GM23338 (cell line): ENCODE measurements around the gene YWHAH. TPM values are rescaled to one million over a fixed set of nuclear protein-coding genes. Genes with fewer than 3 reads are reported as not detected.

ENCODE experiments used
- ATAC-seq: fragments of 200-7000 bp; cut with Tn5 transposase; 3 replicates; pipeline ENCODE4 v1.9.1; 2020
- DNase-seq: peaks from one replicate; pipeline ENCODE4 v3.0.0-alpha.2; 2015; ENCODE audit warnings: low spot score
- H2AFZ ChIP-seq: fragments of 200-600 bp; sonication (generic); 2 replicates; pipeline ENCODE4 v1.8.0; 2016; ENCODE audit warnings: antibody characterized with exemption, mild to moderate bottlenecking, moderate library complexity
- H3F3A ChIP-seq: fragments of 200-600 bp; sonication (generic); replicated peaks from 2 replicates; pipeline ENCODE4 v1.8.0; 2017; ENCODE audit warnings: antibody characterized with exemption, mixed run types, low read depth
- H3K27ac ChIP-seq: fragments of 200-600 bp; sonication (generic); 2 replicates; pipeline ENCODE4 v1.6.1; 2016; ENCODE audit warnings: low read depth
- H3K27me3 ChIP-seq: fragments of 200-600 bp; sonication (generic); 2 replicates; pipeline ENCODE4 v1.8.0; 2016; ENCODE audit warnings: mild to moderate bottlenecking, mixed run types, moderate library complexity; ENCODE audit not compliant: insufficient read depth
- H3K36me3 ChIP-seq: fragments of 200-600 bp; sonication (generic); 2 replicates; pipeline ENCODE4 v1.8.0; 2016; ENCODE audit warnings: mild to moderate bottlenecking; ENCODE audit not compliant: insufficient read depth
- H3K4me1 ChIP-seq: fragments of 200-600 bp; sonication (generic); 2 replicates; pipeline ENCODE4 v1.8.0; 2016; ENCODE audit warnings: mild to moderate bottlenecking, moderate library complexity; ENCODE audit not compliant: insufficient read depth
- H3K4me2 ChIP-seq: fragments of 200-600 bp; sonication (generic); 2 replicates; pipeline ENCODE4 v1.7.1; 2017; ENCODE audit warnings: mixed run types
- H3K4me3 ChIP-seq: fragments of 200-600 bp; sonication (generic); 2 replicates; pipeline ENCODE4 v1.6.1; 2016; ENCODE audit warnings: mixed run types
- H3K79me2 ChIP-seq: fragments of 200-600 bp; sonication (generic); replicated peaks from 2 replicates; pipeline ENCODE4 v1.8.0; 2017; ENCODE audit warnings: mild to moderate bottlenecking; ENCODE audit not compliant: insufficient read depth
- H3K9me2 ChIP-seq: fragments of 200-600 bp; sonication (generic); 2 replicates; pipeline ENCODE4 v1.8.0; 2017; ENCODE audit not compliant: insufficient read depth
- H4K20me1 ChIP-seq: fragments of 200-600 bp; sonication (generic); replicated peaks from 2 replicates; pipeline ENCODE4 v1.8.0; 2017; ENCODE audit warnings: mild to moderate bottlenecking; ENCODE audit not compliant: insufficient read depth
- H3K27ac Mint-ChIP-seq: 2 replicates; pipeline ENCODE4 v1.8.0; 2020; ENCODE audit warnings: inconsistent platforms, mild to moderate bottlenecking, moderate library complexity, mixed read lengths
- H3K27me3 Mint-ChIP-seq: 3 replicates; pipeline ENCODE4 v1.8.0; 2022; ENCODE audit warnings: low read depth, mild to moderate bottlenecking, moderate library complexity, mixed read lengths, inconsistent platforms; ENCODE audit not compliant: insufficient read depth, poor library complexity
- H3K36me3 Mint-ChIP-seq: 3 replicates; pipeline ENCODE4 v1.8.0; 2021; ENCODE audit warnings: low read depth, mild to moderate bottlenecking, inconsistent platforms, moderate library complexity, mixed read lengths
- H3K4me1 Mint-ChIP-seq: 3 replicates; pipeline ENCODE4 v1.8.0; 2020; ENCODE audit warnings: mild to moderate bottlenecking, inconsistent platforms, mixed read lengths
- H3K4me3 Mint-ChIP-seq: 3 replicates; pipeline ENCODE4 v1.8.0; 2021; ENCODE audit warnings: moderate library complexity, mild to moderate bottlenecking, inconsistent platforms, mixed read lengths
- H3K9me3 Mint-ChIP-seq: 3 replicates; pipeline ENCODE4 v1.8.0; 2020; ENCODE audit warnings: moderate library complexity, mild to moderate bottlenecking, inconsistent platforms, mixed read lengths
- CREB1 ChIP-seq: fragments of 250-450 bp; sonication (Bioruptor Pico); IDR thresholded peaks from 2 replicates; pipeline ENCODE4 v1.5.0; 2020; ENCODE audit warnings: low read depth, mild to moderate bottlenecking, moderate library complexity
- CTCF ChIP-seq, 2 experiments: fragments of 200-600 bp in 1 of 2; sonication (generic) in 1 of 2; conservative IDR thresholded peaks; 2 replicates each; pipeline versions ENCODE4 v1.5.1 to v1.6.1; 2016 to 2017; ENCODE audit warnings: antibody characterized with exemption in 2 of 2, low read depth in 2 of 2, mild to moderate bottlenecking in 2 of 2, moderate library complexity in 1 of 2
- ETS1 ChIP-seq: IDR thresholded peaks from 2 replicates; pipeline ENCODE4 v1.6.1; 2016; ENCODE audit warnings: antibody characterized with exemption
- EZH2 ChIP-seq: fragments of 200-600 bp; sonication (generic); IDR thresholded peaks from one replicate; pipeline ENCODE4 v1.8.0; 2017; ENCODE audit warnings: antibody characterized with exemption, mild to moderate bottlenecking, low read depth; ENCODE audit not compliant: unreplicated experiment
- EZH2phosphoT487 ChIP-seq: fragments of 200-600 bp; sonication (generic); IDR thresholded peaks from one replicate; pipeline ENCODE4 v1.8.1; 2018; ENCODE audit warnings: antibody characterized with exemption; ENCODE audit not compliant: unreplicated experiment
- POLR2AphosphoS5 ChIP-seq: IDR thresholded peaks from 2 replicates; pipeline ENCODE4 v1.6.1; 2016; ENCODE audit warnings: antibody characterized with exemption, low read depth
- REST ChIP-seq: IDR thresholded peaks from one replicate; pipeline ENCODE4 v1.6.1; 2018; ENCODE audit warnings: antibody characterized with exemption; ENCODE audit not compliant: unreplicated experiment
- ZNF114 ChIP-seq: fragments of 250-450 bp; sonication (Bioruptor Pico); IDR thresholded peaks from 2 replicates; pipeline ENCODE4 v1.5.0; 2020; ENCODE audit warnings: mild to moderate bottlenecking, moderate library complexity
- polyA plus RNA-seq: library from polyadenylated mRNA; unstranded; fragments of >200 nt; fragmentation: Nextera tagmentation; extraction: Ambion mirVana; gene quantifications from 2 replicates; pipeline ENCODE4 v1.2.1, GENCODE V29; 2016
- total RNA-seq: library from RNA; depleted of rRNA; stranded (reverse); fragments of >200 nt; shearing (Covaris generic); gene quantifications from 2 replicates; pipeline ENCODE4 v1.2.3, GENCODE V29; 2014

Gene YWHAH
- total and polyA plus RNA-seq, 2 experiments from 2014 or later, result 277 to 283 TPM

- TF ChIP-seq POLR2AphosphoS5 (no peak), EZH2 (no peak)
Observed at GRCh38 chr22:31904651-31905050, 39.7 kb upstream of the YWHAH start (continued).

- no peaks in the 10 kb centered on the region for H3K9me3 Mint-ChIP-seq
- Histone ChIP-seq H3K36me3 (no peaks in the 10 kb centered on the region), H3K79me2 (no peaks in the 10 kb centered on the region), H2AFZ (no peak overlapping the region), H3K27ac (no peak overlapping the region), H3K27me3 (no peaks in the 10 kb centered on the region), H3F3A (no peaks in the 10 kb centered on the region), H3K4me3 (no peak overlapping the region), H3K4me1 (no peaks in the 10 kb centered on the region), H3K9me2 (no peaks in the 10 kb centered on the region), H3K4me2 (no peak overlapping the region), H4K20me1 (no peaks in the 10 kb centered on the region)
- no peaks in the 10 kb centered on the region for H3K4me1 Mint-ChIP-seq
- no peak for TF ChIP-seq CREB1 (CRISPR knock-in tag)
- TF ChIP-seq CTCF (conservative IDR thresholded peaks at IDR 0.05; ENCODE audit: low read depth in 2 of 2), result no peak
- no peak for TF ChIP-seq ETS1
- no peak for TF ChIP-seq ZNF114
- TF ChIP-seq EZH2phosphoT487, result no peak
- no peak for TF ChIP-seq REST
- no peak for TF ChIP-seq EZH2
- TF ChIP-seq POLR2AphosphoS5, result no peak
- no peak overlapping the region for H3K27ac Mint-ChIP-seq
- DNase-seq (no peak), ATAC-seq (no peak)
- peaks cover 4% of the 10 kb centered on the region for H3K27me3 Mint-ChIP-seq
- no peak overlapping the region for H3K4me3 Mint-ChIP-seq
- peaks cover 12% of the 10 kb centered on the region; the same call in 2 of the 3 replicates for H3K36me3 Mint-ChIP-seq
Observed at GRCh38 chr22:31905356-31905755, 39.0 kb upstream of the YWHAH start.
